Activated CD8-positive, alpha-beta memory T cell treated with anti-CD3 and anti-CD28 coated beads, Interleukin-2, amount 10 ng/mL, durations not matched to agents 7 days and 5 days (primary cell): ENCODE measurements around the gene OTULIN. TPM values are rescaled to one million over a fixed set of nuclear protein-coding genes. Genes with fewer than 3 reads are reported as not detected.

Experiments
- ATAC-seq: fragments of 150-1000 bp; cut with Tn5 transposase; one replicate; pipeline ENCODE4 v1.10.0; 2021; ENCODE audit warnings: moderate library complexity
- CTCF ChIA-PET: fragments of 350-600 bp; sonication (Branson Sonifier 250); formaldehyde crosslinking; loops from one replicate; lab custom pipeline; 2021; ENCODE audit warnings: antibody characterized with exemption; lab: Charles Lee
- DNase-seq: peaks from one replicate; pipeline ENCODE4 v3.0.0-alpha.2; 2020
- H3K27ac Mint-ChIP-seq: one replicate; pipeline ENCODE4 v1.8.0; 2021; ENCODE audit warnings: mild to moderate bottlenecking, mixed read lengths
- H3K27me3 Mint-ChIP-seq: one replicate; pipeline ENCODE4 v1.8.0; 2021; ENCODE audit warnings: mixed read lengths
- H3K36me3 Mint-ChIP-seq: one replicate; pipeline ENCODE4 v1.8.0; 2021; ENCODE audit warnings: mild to moderate bottlenecking, mixed read lengths
- H3K4me1 Mint-ChIP-seq: one replicate; pipeline ENCODE4 v1.8.0; 2021; ENCODE audit warnings: mixed read lengths
- H3K4me3 Mint-ChIP-seq: one replicate; pipeline ENCODE4 v1.8.0; 2021; ENCODE audit warnings: mild to moderate bottlenecking, moderate library complexity, mixed read lengths
- H3K9me3 Mint-ChIP-seq: one replicate; pipeline ENCODE4 v1.8.0; 2022; ENCODE audit warnings: low read depth, mixed read lengths
- total RNA-seq, 2 experiments: library from RNA; stranded (reverse); gene quantifications; one replicate each; pipeline ENCODE4 v1.2.3, GENCODE V29; 2021

The OTULIN gene
- total RNA-seq, 2 experiments from 2014 or later: 87.8 to 123 TPM

GRCh38 chr5:14705556-14705955 is 41.0 kb downstream of the OTULIN start:
- ATAC-seq (no peak), DNase-seq (no peak)
- no peak overlapping the region for H3K4me3 Mint-ChIP-seq
- H3K9me3 Mint-ChIP-seq: no peaks in the 10 kb centered on the region
- peak overlapping the region; percentile 96 for H3K27ac Mint-ChIP-seq
- peaks cover 83% of the 10 kb centered on the region for H3K4me1 Mint-ChIP-seq
- peaks cover 69% of the 10 kb centered on the region for H3K36me3 Mint-ChIP-seq
- CTCF ChIA-PET: interaction anchor here (0.6 to 2.6 kb wide), 2 partner anchors 123 to 342 kb away, joined by 3 to 8 read pairs; partner anchors contain the start of gene OTULINL
- H3K27me3 Mint-ChIP-seq: no peaks in the 10 kb centered on the region

DNA sequence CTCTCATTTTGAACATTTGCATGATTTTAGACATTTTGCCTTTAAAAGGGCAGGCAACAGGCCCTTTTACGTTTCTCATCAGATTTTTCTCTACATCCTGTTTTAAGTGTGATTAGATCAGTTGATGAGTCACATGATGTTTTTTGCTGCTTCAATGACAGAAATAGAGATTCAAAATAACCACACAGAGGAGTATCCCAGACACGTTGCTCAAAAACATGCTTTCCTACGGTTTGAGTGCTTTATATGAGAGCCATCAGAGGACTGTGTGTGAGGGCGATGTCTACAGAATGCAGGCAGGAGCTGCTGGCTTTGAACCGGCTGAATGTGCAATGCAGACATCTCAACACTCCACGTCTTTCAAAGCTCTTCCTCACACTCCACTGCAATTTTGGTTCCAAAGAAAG is 42.1 kb downstream of the OTULIN start:
- Mint-ChIP-seq H3K4me1 (peaks cover 73% of the 10 kb centered on the region), H3K4me3 (peak overlapping the region; percentile 61), H3K27ac (peak overlapping the region; percentile 96), H3K9me3 (no peaks in the 10 kb centered on the region), H3K27me3 (no peaks in the 10 kb centered on the region), H3K36me3 (peaks cover 75% of the 10 kb centered on the region)
- peak; percentile 59 for DNase-seq
- CTCF ChIA-PET: interaction anchor here (0.9 to 3.0 kb wide), 8 partner anchors 13 to 343 kb away, joined by 3 to 16 read pairs (median 6); no protein-coding TSS in a partner anchor
- ATAC-seq: peak; percentile 94

DNA sequence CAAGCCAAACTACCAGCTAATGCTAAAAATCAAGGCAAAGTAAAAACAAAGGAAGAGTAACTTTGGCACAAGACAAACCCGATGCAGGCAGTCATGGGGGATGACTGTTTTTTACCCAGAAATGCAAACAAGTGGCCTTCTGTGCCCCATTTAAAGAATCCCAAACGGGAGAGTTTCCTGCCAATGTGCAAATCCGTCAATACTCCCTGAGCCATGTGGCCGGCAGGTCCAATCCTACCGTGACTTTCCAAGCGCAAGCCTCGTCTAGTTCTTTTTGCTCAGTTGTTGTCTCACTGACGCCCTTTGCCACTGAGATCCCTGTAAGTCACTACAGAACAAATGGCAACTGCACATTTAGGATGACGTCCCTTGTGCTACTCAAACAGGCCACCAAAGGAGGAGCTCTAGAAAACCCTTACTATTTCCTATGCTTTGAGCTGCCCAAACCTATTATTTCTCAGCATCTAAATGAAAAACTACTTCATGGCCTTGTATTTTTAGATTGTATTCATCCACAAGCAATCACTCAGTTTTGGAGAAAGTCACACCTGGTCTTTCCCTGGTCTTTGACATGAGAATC is 43.4 kb downstream of the OTULIN start:
- Mint-ChIP-seq H3K4me3 (no peak overlapping the region), H3K27ac (peak overlapping the region; percentile 96), H3K9me3 (no peaks in the 10 kb centered on the region), H3K27me3 (no peaks in the 10 kb centered on the region), H3K36me3 (peaks cover 77% of the 10 kb centered on the region), H3K4me1 (peaks cover 63% of the 10 kb centered on the region)
- ATAC-seq (no peak), DNase-seq (peak; percentile 33)
- CTCF ChIA-PET: interaction anchor here (0.9 to 3.0 kb wide), 5 partner anchors 12 to 344 kb away, joined by 3 to 16 read pairs (median 9); no protein-coding TSS in a partner anchor

DNA sequence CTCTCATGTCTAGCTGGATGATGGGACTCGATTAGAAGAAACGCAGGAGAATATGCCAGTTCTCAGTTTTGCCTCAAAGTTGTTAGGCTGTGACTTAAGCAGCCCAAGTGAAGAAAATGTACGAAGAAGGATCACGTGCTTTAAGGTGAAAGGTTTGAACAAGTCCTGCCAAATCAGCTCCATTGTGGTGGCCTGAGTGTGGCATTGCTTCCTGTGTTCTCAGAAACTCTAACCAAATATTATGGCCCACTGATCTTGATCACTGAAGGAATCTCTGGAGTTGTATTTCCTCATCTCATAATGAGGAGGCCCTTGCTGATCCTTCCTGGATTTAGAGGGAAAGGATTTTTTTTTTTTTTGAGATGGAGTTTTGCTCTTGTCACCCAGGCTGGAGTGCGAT is 44.0 kb downstream of the OTULIN start:
- Mint-ChIP-seq H3K27me3 (no peaks in the 10 kb centered on the region), H3K36me3 (peaks cover 76% of the 10 kb centered on the region), H3K4me3 (no peak overlapping the region), H3K9me3 (no peaks in the 10 kb centered on the region), H3K4me1 (peaks cover 57% of the 10 kb centered on the region), H3K27ac (peak overlapping the region; percentile 96)
- ATAC-seq (no peak), DNase-seq (peak; percentile 44)
- CTCF ChIA-PET: interaction anchor here (1.1 to 3.0 kb wide), 5 partner anchors 12 to 285 kb away, joined by 3 to 16 read pairs (median 9); no protein-coding TSS in a partner anchor

- DNase-seq (no peak), ATAC-seq (no peak)
- Mint-ChIP-seq H3K9me3 (no peaks in the 10 kb centered on the region), H3K4me3 (no peak overlapping the region), H3K4me1 (peaks cover 41% of the 10 kb centered on the region), H3K36me3 (peaks cover 72% of the 10 kb centered on the region), H3K27me3 (no peaks in the 10 kb centered on the region), H3K27ac (no peak overlapping the region)
- CTCF ChIA-PET: no interaction called here
Observed at GRCh38 chr5:14710313-14710994, 45.9 kb downstream of the OTULIN start.

GRCh38 chr5:14712131-14712530 is 47.6 kb downstream of the OTULIN start:
- Mint-ChIP-seq H3K9me3 (no peaks in the 10 kb centered on the region), H3K27me3 (no peaks in the 10 kb centered on the region), H3K4me1 (peaks cover 24% of the 10 kb centered on the region), H3K4me3 (no peak overlapping the region), H3K27ac (peak overlapping the region; percentile 42), H3K36me3 (peaks cover 72% of the 10 kb centered on the region)
- ATAC-seq (no peak), DNase-seq (no peak)
- CTCF ChIA-PET: interaction anchor here (1.4 kb wide), 2 partner anchors 15 to 16 kb away, joined by 3 to 4 read pairs; no protein-coding TSS in a partner anchor

DNA sequence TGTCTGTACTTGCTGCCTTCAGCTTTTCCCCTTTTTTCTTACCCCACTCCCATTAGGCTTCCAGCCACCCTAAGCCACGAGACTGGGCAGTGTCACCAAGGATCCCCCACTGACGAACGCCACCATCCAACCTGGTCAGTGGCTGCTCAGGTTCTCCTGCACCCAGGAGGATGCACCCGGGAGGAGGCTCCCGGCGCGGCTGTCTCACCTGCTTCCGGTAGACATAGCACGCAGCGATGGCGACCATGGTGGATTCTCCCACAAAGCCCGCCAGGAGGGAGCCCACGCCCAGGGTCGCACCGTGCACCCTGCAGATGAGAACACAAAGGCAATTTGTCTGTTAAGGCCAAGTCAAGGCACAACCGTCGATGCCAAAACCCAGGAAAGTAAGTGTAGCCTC is 48.1 kb downstream of the OTULIN start:
- Mint-ChIP-seq H3K27me3 (no peaks in the 10 kb centered on the region), H3K36me3 (peaks cover 71% of the 10 kb centered on the region), H3K4me1 (peaks cover 19% of the 10 kb centered on the region), H3K9me3 (no peaks in the 10 kb centered on the region), H3K27ac (peak overlapping the region; percentile 8), H3K4me3 (no peak overlapping the region)
- DNase-seq (no peak), ATAC-seq (no peak)
- CTCF ChIA-PET: interaction anchor here (1.4 kb wide), 2 partner anchors 14 to 16 kb away, joined by 3 to 4 read pairs; no protein-coding TSS in a partner anchor

GRCh38 chr5:14713476-14714390 is 49.2 kb downstream of the OTULIN start:
- DNase-seq (no peak), ATAC-seq (no peak)
- H3K27me3 Mint-ChIP-seq: no peaks in the 10 kb centered on the region
- CTCF ChIA-PET: no interaction called here
- H3K9me3 Mint-ChIP-seq: no peaks in the 10 kb centered on the region
- peak overlapping the region; percentile 47 for H3K27ac Mint-ChIP-seq
- peaks cover 8% of the 10 kb centered on the region for H3K4me1 Mint-ChIP-seq
- H3K4me3 Mint-ChIP-seq: no peak overlapping the region
- H3K36me3 Mint-ChIP-seq: peaks cover 64% of the 10 kb centered on the region

- Mint-ChIP-seq H3K4me3 (no peak overlapping the region), H3K27me3 (no peaks in the 10 kb centered on the region), H3K27ac (no peak overlapping the region), H3K4me1 (peaks cover 2% of the 10 kb centered on the region), H3K36me3 (peaks cover 61% of the 10 kb centered on the region), H3K9me3 (no peaks in the 10 kb centered on the region)
- CTCF ChIA-PET: no interaction called here
- ATAC-seq (no peak), DNase-seq (no peak)
Observed at GRCh38 chr5:14714706-14715105, 50.2 kb downstream of the OTULIN start.

DNA sequence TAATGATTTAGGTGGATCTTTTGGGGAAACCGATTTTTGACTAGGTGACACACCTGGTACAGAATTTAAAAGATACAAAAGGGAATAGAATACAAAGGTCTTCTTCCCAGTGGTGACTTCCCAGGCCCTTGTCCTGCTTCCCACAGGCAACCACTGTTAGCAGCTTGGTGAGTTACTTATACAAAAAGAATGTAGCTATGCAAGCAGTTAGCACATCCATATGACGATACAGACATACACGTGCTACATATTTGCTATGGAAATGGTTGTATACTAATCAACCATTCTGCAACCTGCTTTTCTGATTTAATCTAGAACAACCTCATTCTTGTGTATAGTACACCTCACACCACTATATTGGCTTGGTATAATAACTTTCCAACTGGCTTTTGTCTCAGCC is 51.0 kb downstream of the OTULIN start:
- peaks cover 5% of the 10 kb centered on the region for H3K4me1 Mint-ChIP-seq
- no peak overlapping the region for H3K4me3 Mint-ChIP-seq
- no peaks in the 10 kb centered on the region for H3K9me3 Mint-ChIP-seq
- CTCF ChIA-PET: interaction anchor here (1.6 kb wide), 1 partner anchor 11 kb away, joined by 4 read pairs; no protein-coding TSS in a partner anchor
- no peak overlapping the region for H3K27ac Mint-ChIP-seq
- no peak for ATAC-seq
- peaks cover 54% of the 10 kb centered on the region for H3K36me3 Mint-ChIP-seq
- H3K27me3 Mint-ChIP-seq: no peaks in the 10 kb centered on the region
- DNase-seq: no peak

GRCh38 chr5:14716755-14717752 is 52.5 kb downstream of the OTULIN start:
- H3K4me3 Mint-ChIP-seq: no peak overlapping the region
- H3K27me3 Mint-ChIP-seq: no peaks in the 10 kb centered on the region
- peak overlapping the region; percentile 33 for H3K27ac Mint-ChIP-seq
- DNase-seq: no peak
- peaks cover 51% of the 10 kb centered on the region for H3K36me3 Mint-ChIP-seq
- CTCF ChIA-PET: interaction anchor here (0.8 to 1.6 kb wide), 2 partner anchors 10 to 31 kb away, joined by 3 to 4 read pairs; no protein-coding TSS in a partner anchor
- no peak for ATAC-seq
- no peaks in the 10 kb centered on the region for H3K9me3 Mint-ChIP-seq
- H3K4me1 Mint-ChIP-seq: peaks cover 8% of the 10 kb centered on the region

- Mint-ChIP-seq H3K36me3 (peaks cover 40% of the 10 kb centered on the region), H3K4me1 (peaks cover 6% of the 10 kb centered on the region), H3K9me3 (no peaks in the 10 kb centered on the region), H3K27me3 (no peaks in the 10 kb centered on the region), H3K4me3 (no peak overlapping the region), H3K27ac (no peak overlapping the region)
- ATAC-seq: no peak
- CTCF ChIA-PET: interaction anchor here (1.1 to 2.8 kb wide), 3 partner anchors 8 to 33 kb away, joined by 3 to 11 read pairs (median 4); no protein-coding TSS in a partner anchor
- no peak for DNase-seq
Observed at GRCh38 chr5:14718778-14719177, 54.3 kb downstream of the OTULIN start.
